Parathyroid adenoma (tissue), 2 donors: Measurements from ENCODE around the gene POLD4.

ENCODE experiments used
- H2AFZ ChIP-seq: fragments of 300-600 bp; sonication (generic); one replicate; pipeline ENCODE4 v1.7.0; 2017; ENCODE audit warnings: antibody characterized with exemption, mild to moderate bottlenecking
- H3K27ac ChIP-seq: fragments of 300-600 bp; sonication (generic); one replicate; pipeline ENCODE4 v1.7.0; 2017
- H3K27me3 ChIP-seq: fragments of 300-600 bp; sonication (generic); one replicate; pipeline ENCODE4 v1.7.0; 2017; ENCODE audit warnings: low read length; ENCODE audit not compliant: control insufficient read depth, insufficient read depth
- H3K36me3 ChIP-seq: fragments of 300-600 bp; sonication (generic); one replicate; pipeline ENCODE4 v1.7.0; 2017; ENCODE audit warnings: low read length; ENCODE audit not compliant: control insufficient read depth, insufficient read depth
- H3K4me1 ChIP-seq: fragments of 300-600 bp; sonication (generic); one replicate; pipeline ENCODE4 v1.7.0; 2017; ENCODE audit warnings: control low read depth
- H3K4me2 ChIP-seq: fragments of 300-600 bp; sonication (generic); one replicate; pipeline ENCODE4 v1.7.0; 2017; ENCODE audit warnings: low read length
- H3K4me3 ChIP-seq: fragments of 300-600 bp; sonication (generic); one replicate; pipeline ENCODE4 v1.7.0; 2017; ENCODE audit warnings: low read depth, low read length
- H3K79me2 ChIP-seq: fragments of 300-600 bp; sonication (generic); one replicate; pipeline ENCODE4 v1.7.0; 2017; ENCODE audit warnings: control low read depth
- H3K9ac ChIP-seq: fragments of 300-600 bp; sonication (generic); one replicate; pipeline ENCODE4 v1.7.0; 2017; ENCODE audit warnings: mild to moderate bottlenecking
- H3K9me3 ChIP-seq: fragments of 300-600 bp; sonication (generic); one replicate; pipeline ENCODE4 v1.7.0; 2017; ENCODE audit warnings: low read length; ENCODE audit not compliant: control insufficient read depth
- CTCF ChIP-seq: fragments of 300-600 bp; sonication (generic); IDR thresholded peaks from one replicate; pipeline ENCODE4 v1.7.0; 2017; ENCODE audit warnings: antibody characterized with exemption, mild to moderate bottlenecking
- donor health status: primary hyperparathyroidism.

Gene POLD4

GRCh38 chr11:67311051-67311555 is 42.2 kb downstream of the POLD4 start:
- Histone ChIP-seq H3K9ac (no peak overlapping the region), H3K36me3 (no peaks in the 10 kb centered on the region), H3K9me3 (no peaks in the 10 kb centered on the region), H2AFZ (no peak overlapping the region), H3K4me2 (no peak overlapping the region), H3K27ac (no peak overlapping the region), H3K4me3 (no peak overlapping the region), H3K79me2 (no peaks in the 10 kb centered on the region), H3K27me3 (no peaks in the 10 kb centered on the region), H3K4me1 (no peaks in the 10 kb centered on the region)
- TF ChIP-seq CTCF: no peak

- H3K9me3 ChIP-seq: no peaks in the 10 kb centered on the region
- H3K27me3 ChIP-seq: no peaks in the 10 kb centered on the region
- no peak overlapping the region for H3K9ac ChIP-seq
- H3K4me3 ChIP-seq: no peak overlapping the region
- no peaks in the 10 kb centered on the region for H3K4me1 ChIP-seq
- H3K27ac ChIP-seq: no peak overlapping the region
- H3K36me3 ChIP-seq: no peaks in the 10 kb centered on the region
- H3K79me2 ChIP-seq: no peaks in the 10 kb centered on the region
- H3K4me2 ChIP-seq: no peak overlapping the region
- no peak for TF ChIP-seq CTCF
- H2AFZ ChIP-seq: no peak overlapping the region
These were observed 42.9 kb downstream of the POLD4 start for GRCh38 chr11:67310246-67311050.

GRCh38 chr11:67309661-67310061 is 43.7 kb downstream of the POLD4 start:
- H3K79me2 ChIP-seq: no peaks in the 10 kb centered on the region
- H3K4me2 ChIP-seq: no peak overlapping the region
- no peak overlapping the region for H2AFZ ChIP-seq
- no peak overlapping the region for H3K4me3 ChIP-seq
- no peaks in the 10 kb centered on the region for H3K36me3 ChIP-seq
- no peaks in the 10 kb centered on the region for H3K4me1 ChIP-seq
- no peak overlapping the region for H3K9ac ChIP-seq
- no peaks in the 10 kb centered on the region for H3K27me3 ChIP-seq
- no peaks in the 10 kb centered on the region for H3K9me3 ChIP-seq
- no peak for TF ChIP-seq CTCF
- no peak overlapping the region for H3K27ac ChIP-seq

GRCh38 chr11:67309166-67309565 is 44.2 kb downstream of the POLD4 start:
- Histone ChIP-seq H3K4me2 (no peak overlapping the region), H2AFZ (no peak overlapping the region), H3K27ac (no peak overlapping the region), H3K36me3 (no peaks in the 10 kb centered on the region), H3K4me3 (no peak overlapping the region), H3K9me3 (no peaks in the 10 kb centered on the region), H3K4me1 (no peaks in the 10 kb centered on the region), H3K79me2 (no peaks in the 10 kb centered on the region), H3K9ac (no peak overlapping the region), H3K27me3 (no peaks in the 10 kb centered on the region)
- TF ChIP-seq CTCF: no peak
